ENCODE results near the gene FUS. TPM values are rescaled to one million over a fixed set of nuclear protein-coding genes. Genes with fewer than 3 reads are reported as not detected.

Gene FUS
- polyA plus RNA-seq, 1 donor (not counting 4 experiments of a cell fraction or from before 2014, with no cell fraction given) = 199 TPM

DNA sequence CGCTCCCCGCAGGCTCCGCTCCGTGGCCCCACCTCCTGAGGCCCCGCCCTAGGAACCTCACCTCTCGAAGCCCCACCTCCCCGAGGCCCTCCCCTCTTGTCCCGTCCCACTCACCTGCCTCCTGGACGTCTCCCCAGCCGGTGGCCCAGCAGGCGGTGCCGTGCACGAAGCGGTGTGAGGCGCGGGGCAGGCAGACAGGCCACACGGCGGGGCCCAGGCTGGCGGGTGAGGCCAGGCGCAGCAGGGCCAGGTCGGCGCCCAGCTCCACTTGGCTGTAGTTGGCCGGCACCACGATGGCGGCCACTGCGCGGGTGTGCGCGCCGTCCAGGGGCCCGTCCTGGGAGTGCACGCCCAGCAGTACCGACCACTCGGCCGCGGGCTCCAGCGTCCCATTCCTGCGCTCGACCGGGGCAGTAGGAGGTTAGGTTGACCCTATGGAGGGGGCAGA lies 31.6 kb upstream of the FUS start:
- H3K4me1 ChIP-seq (ENCODE audit: control insufficient read depth, extremely low read depth, insufficient read depth, low read length) = peaks cover 7% of the 10 kb centered on the region
- no peaks in the 10 kb centered on the region for H3K9me3 ChIP-seq (ENCODE audit: control insufficient read depth, low read depth, low read length)
- TF ChIP-seq, protein P1, sequence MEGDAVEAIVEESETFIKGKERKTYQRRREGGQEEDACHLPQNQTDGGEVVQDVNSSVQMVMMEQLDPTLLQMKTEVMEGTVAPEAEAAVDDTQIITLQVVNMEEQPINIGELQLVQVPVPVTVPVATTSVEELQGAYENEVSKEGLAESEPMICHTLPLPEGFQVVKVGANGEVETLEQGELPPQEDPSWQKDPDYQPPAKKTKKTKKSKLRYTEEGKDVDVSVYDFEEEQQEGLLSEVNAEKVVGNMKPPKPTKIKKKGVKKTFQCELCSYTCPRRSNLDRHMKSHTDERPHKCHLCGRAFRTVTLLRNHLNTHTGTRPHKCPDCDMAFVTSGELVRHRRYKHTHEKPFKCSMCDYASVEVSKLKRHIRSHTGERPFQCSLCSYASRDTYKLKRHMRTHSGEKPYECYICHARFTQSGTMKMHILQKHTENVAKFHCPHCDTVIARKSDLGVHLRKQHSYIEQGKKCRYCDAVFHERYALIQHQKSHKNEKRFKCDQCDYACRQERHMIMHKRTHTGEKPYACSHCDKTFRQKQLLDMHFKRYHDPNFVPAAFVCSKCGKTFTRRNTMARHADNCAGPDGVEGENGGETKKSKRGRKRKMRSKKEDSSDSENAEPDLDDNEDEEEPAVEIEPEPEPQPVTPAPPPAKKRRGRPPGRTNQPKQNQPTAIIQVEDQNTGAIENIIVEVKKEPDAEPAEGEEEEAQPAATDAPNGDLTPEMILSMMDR (optimal IDR thresholded peaks at IDR 0.05 in 1 of 3, IDR thresholded peaks at IDR 0.05 in 1 of 3, conservative IDR thresholded peaks at IDR 0.05 in 1 of 3; ENCODE audit: extremely low read depth in 1 of 3, insufficient read depth in 2 of 3, low read length in 3 of 3) = peak in 1 of 3 experiments; percentile 27
- TF ChIP-seq EZH2 (IDR thresholded peaks at IDR 0.05; ENCODE audit: low read length) = no peak
- H3K27me3 ChIP-seq (ENCODE audit: control insufficient read depth, extremely low read depth, insufficient read depth, low read length) = no peaks in the 10 kb centered on the region
- H3K4me2 ChIP-seq (ENCODE audit: control insufficient read depth, extremely low read depth, insufficient read depth, low read depth, low read length) = peak overlapping the region; percentile 61
- no peaks in the 10 kb centered on the region for H3K36me3 ChIP-seq (ENCODE audit: control insufficient read depth in 2 of 2, extremely low read depth in 1 of 2, insufficient read depth in 2 of 2, low read length in 2 of 2)
- no peak overlapping the region for H3K27ac ChIP-seq (ENCODE audit: control insufficient read depth, insufficient read depth, low read length)
- H3K9ac ChIP-seq (ENCODE audit: control insufficient read depth, extremely low read depth, insufficient read depth, low read length) = no peak overlapping the region
- no peaks in the 10 kb centered on the region for H3K79me2 ChIP-seq (ENCODE audit: control insufficient read depth, insufficient read depth, low read length)
- peak overlapping the region in 2 of 3 experiments; percentile 18 to 41 for H3K4me3 ChIP-seq (ENCODE audit: control insufficient read depth in 2 of 3, extremely low read depth in 1 of 3, insufficient read depth in 2 of 3, low read depth in 1 of 3, low read length in 3 of 3)
- FAIRE-seq = no peak
- dilution Hi-C loops (cut with MboI; ENCODE audit: extremely low pct_ligation_motif_present, low sequenced_read_pairs) = no loop called here
- peak overlapping the region; percentile 20 for H2AFZ ChIP-seq (ENCODE audit: control insufficient read depth, low read length)
- no peaks in the 10 kb centered on the region for H3K9me1 ChIP-seq (ENCODE audit: control insufficient read depth, extremely low read depth, insufficient read depth, low read length)
- DNase-seq (ENCODE audit: low read depth, low spot score) = no peak
- H4K20me1 ChIP-seq (ENCODE audit: control insufficient read depth, extremely low read depth, insufficient read depth, low read length) = no peaks in the 10 kb centered on the region

DNA sequence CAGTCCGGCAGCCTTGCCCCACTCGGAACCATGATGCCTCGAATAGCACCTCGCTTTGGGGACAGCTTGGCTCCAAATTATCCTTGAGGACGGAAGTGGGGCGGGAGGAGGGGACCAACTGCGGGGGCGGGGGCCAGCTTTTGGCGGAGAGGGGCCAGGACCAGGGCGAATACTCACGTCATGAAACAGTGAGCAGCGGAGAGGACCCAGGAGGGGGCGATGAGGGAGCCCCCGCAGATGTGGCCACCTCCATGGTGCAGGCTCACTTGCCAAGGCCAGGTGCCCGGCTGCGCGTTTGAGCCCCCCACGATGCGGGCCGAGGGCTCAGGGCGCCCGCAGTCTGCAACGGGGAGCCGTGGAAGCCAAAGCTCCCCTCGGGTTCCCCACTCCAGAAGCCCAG lies 31.0 kb upstream of the FUS start:
- dilution Hi-C loops (cut with MboI; ENCODE audit: extremely low pct_ligation_motif_present, low sequenced_read_pairs) = no loop called here

More for the DNA sequence above, 31.0 kb upstream of the FUS start:
- no peak overlapping the region for H2AFZ ChIP-seq (ENCODE audit: control insufficient read depth, low read length)
- no peak overlapping the region for H3K4me2 ChIP-seq (ENCODE audit: control insufficient read depth, extremely low read depth, insufficient read depth, low read depth, low read length)
- peaks cover 7% of the 10 kb centered on the region for H3K4me1 ChIP-seq (ENCODE audit: control insufficient read depth, extremely low read depth, insufficient read depth, low read length)
- DNase-seq (ENCODE audit: low read depth, low spot score) = no peak
- no peak overlapping the region for H3K4me3 ChIP-seq (ENCODE audit: control insufficient read depth in 2 of 3, extremely low read depth in 1 of 3, insufficient read depth in 2 of 3, low read depth in 1 of 3, low read length in 3 of 3)
- H3K9ac ChIP-seq (ENCODE audit: control insufficient read depth, extremely low read depth, insufficient read depth, low read length) = no peak overlapping the region
- H3K9me3 ChIP-seq (ENCODE audit: control insufficient read depth, low read depth, low read length) = no peaks in the 10 kb centered on the region
- no peak overlapping the region for H3K27ac ChIP-seq (ENCODE audit: control insufficient read depth, insufficient read depth, low read length)
- no peak for TF ChIP-seq EZH2 (IDR thresholded peaks at IDR 0.05; ENCODE audit: low read length)
- TF ChIP-seq, protein P1 (optimal IDR thresholded peaks at IDR 0.05 in 1 of 3, IDR thresholded peaks at IDR 0.05 in 1 of 3, conservative IDR thresholded peaks at IDR 0.05 in 1 of 3; ENCODE audit: extremely low read depth in 1 of 3, insufficient read depth in 2 of 3, low read length in 3 of 3) = no peak
- no peaks in the 10 kb centered on the region for H3K79me2 ChIP-seq (ENCODE audit: control insufficient read depth, insufficient read depth, low read length)
- no peak for FAIRE-seq
- H3K9me1 ChIP-seq (ENCODE audit: control insufficient read depth, extremely low read depth, insufficient read depth, low read length) = no peaks in the 10 kb centered on the region
- no peaks in the 10 kb centered on the region for H3K36me3 ChIP-seq (ENCODE audit: control insufficient read depth in 2 of 2, extremely low read depth in 1 of 2, insufficient read depth in 2 of 2, low read length in 2 of 2)
- H4K20me1 ChIP-seq (ENCODE audit: control insufficient read depth, extremely low read depth, insufficient read depth, low read length) = no peaks in the 10 kb centered on the region
- H3K27me3 ChIP-seq (ENCODE audit: control insufficient read depth, extremely low read depth, insufficient read depth, low read length) = no peaks in the 10 kb centered on the region
